ENCODE measurements around the gene PIWIL1.

GRCh38 chr12:130405332-130405731, 67.6 kb downstream of the PIWIL1 start:
- no peak for TF ChIP-seq SMC3 (IDR thresholded peaks at IDR 0.05)
- TF ChIP-seq CTCF (IDR thresholded peaks at IDR 0.05) = no peak
- no peak for TF ChIP-seq NFE2L2 (conservative IDR thresholded peaks at IDR 0.05; ENCODE audit: low read length)
- no peak for TF ChIP-seq MYC (IDR thresholded peaks at IDR 0.05; ENCODE audit: borderline replicate concordance, low read length)
- TF ChIP-seq RCOR1 (IDR thresholded peaks at IDR 0.05; ENCODE audit: low read depth, low read length) = no peak
